ENCODE data around the gene SOWAHB.

DNA sequence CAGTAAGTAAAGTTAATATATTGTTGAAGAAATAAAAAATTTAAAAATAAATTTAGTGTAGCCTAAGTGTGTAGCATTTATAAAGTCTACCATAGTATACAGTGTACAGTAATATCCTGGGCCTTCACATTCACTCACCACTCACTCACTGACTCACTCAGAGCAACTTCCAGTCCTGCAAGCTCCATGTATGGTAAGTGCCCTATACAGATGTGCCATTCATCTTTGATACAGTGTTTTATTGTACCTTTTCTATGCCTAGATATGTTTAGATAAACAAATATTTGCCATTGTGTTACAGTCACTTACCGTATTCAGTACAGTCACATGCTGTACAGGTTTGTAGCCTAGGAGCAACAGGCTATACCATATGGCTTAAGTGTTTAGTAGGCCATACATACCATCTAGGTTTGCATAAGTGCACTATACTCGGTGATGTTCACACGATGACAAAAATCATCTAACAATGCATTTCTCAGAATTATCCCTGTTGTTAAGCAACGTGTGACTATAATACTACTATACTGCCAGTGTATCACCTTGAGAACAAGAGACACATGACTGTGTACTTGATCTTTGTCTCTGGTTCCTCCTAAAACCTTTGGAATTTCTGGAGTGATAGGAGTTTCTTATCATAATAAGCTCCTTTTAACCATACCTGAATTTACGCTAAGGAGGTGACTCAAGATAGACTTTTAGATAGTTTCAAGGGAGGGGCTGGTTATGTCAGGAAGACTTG is 25.8 kb upstream of the SOWAHB start:
- no peak for TF ChIP-seq EZH2phosphoT487 (IDR thresholded peaks at IDR 0.05; ENCODE audit: borderline replicate concordance, low read depth, low read length)
- TF ChIP-seq, protein P1, sequence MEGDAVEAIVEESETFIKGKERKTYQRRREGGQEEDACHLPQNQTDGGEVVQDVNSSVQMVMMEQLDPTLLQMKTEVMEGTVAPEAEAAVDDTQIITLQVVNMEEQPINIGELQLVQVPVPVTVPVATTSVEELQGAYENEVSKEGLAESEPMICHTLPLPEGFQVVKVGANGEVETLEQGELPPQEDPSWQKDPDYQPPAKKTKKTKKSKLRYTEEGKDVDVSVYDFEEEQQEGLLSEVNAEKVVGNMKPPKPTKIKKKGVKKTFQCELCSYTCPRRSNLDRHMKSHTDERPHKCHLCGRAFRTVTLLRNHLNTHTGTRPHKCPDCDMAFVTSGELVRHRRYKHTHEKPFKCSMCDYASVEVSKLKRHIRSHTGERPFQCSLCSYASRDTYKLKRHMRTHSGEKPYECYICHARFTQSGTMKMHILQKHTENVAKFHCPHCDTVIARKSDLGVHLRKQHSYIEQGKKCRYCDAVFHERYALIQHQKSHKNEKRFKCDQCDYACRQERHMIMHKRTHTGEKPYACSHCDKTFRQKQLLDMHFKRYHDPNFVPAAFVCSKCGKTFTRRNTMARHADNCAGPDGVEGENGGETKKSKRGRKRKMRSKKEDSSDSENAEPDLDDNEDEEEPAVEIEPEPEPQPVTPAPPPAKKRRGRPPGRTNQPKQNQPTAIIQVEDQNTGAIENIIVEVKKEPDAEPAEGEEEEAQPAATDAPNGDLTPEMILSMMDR (conservative IDR thresholded peaks at IDR 0.05; ENCODE audit: low read length): no peak

All from OCI-LY7 (cell line).